Jurkat, Clone E6-1 (cell line): ENCODE measurements around the gene SMARCA2.
A peak's percentile ranks its signal among the peaks of the same experiment; 100 is the strongest.

Experiments
- DNase-seq: peaks from one replicate; pipeline ENCODE4 v3.0.0-alpha.2; 2011; ENCODE audit warnings: low read depth, low spot score
- H3K4me3 ChIP-seq: 2 replicates; pipeline ENCODE4 v1.5.1; 2011; ENCODE audit warnings: mild to moderate bottlenecking, low read length, control low read depth, moderate library complexity

The SMARCA2 gene

DNA sequence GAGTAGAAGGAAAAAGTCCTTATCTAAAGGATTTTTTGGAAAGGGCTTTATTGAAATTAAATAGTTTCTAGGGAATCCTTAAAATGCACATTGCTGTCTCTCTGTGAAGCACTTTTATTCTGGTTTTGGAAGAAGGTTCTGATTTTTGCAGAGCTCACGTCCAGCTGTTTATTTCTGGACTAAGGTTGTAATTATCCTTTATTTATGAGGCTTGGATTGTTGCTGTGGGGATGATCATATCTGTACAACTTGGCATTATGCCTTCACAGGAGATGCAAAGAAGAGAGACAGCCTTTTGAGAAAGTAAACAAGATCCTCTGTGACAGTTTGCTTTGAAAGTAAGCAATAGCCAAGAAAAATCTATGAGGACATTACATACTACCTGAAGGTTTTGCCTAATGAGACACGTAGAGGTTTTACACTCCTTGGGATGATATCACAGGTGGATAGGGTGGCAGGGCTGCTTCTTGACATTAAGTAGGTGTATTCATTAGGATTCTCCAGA lies 14.6 kb downstream of the SMARCA2 start:
- no peak overlapping the region for H3K4me3 ChIP-seq
- DNase-seq, result no peak

DNA sequence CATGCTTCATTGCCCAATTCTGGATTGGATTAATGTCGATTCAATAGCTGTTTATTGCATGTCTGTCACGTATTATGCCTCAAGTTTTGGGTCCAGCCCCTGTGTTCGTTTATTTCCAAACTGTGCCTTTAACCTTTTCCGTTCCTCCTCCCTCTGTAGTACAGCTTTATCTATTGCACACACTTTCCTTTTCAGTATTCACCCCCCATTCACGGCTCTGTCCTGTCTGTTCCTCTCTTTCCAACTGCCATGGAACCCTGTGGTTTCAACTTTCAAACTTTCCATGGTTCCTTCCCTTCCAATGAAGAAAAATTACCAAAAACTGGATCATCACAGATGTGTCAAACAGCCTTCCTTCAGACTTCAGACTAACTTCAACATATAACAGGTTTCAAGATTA lies 17.1 kb downstream of the SMARCA2 start:
- H3K4me3 ChIP-seq, result no peak overlapping the region
- DNase-seq, result no peak

DNA sequence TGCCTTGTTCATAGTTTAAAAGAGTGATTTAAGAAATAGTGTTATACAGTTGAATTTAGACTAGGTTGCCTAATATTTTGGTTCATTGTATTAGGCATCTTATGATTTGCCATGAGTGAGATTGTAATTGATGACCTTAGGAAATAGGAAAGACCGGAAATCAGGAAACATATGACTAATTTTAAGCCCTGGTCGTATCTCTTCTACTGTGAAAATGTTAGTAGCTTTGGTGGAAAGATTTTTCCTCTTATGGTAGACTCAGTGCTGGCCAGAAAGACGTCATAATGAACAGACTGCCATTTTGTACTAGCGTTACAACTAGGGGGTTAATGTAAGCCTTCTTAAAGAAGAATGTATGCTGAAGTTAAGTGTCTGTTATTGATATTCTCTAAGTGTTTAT lies 21.7 kb downstream of the SMARCA2 start:
- no peak overlapping the region for H3K4me3 ChIP-seq
- no peak for DNase-seq

DNA sequence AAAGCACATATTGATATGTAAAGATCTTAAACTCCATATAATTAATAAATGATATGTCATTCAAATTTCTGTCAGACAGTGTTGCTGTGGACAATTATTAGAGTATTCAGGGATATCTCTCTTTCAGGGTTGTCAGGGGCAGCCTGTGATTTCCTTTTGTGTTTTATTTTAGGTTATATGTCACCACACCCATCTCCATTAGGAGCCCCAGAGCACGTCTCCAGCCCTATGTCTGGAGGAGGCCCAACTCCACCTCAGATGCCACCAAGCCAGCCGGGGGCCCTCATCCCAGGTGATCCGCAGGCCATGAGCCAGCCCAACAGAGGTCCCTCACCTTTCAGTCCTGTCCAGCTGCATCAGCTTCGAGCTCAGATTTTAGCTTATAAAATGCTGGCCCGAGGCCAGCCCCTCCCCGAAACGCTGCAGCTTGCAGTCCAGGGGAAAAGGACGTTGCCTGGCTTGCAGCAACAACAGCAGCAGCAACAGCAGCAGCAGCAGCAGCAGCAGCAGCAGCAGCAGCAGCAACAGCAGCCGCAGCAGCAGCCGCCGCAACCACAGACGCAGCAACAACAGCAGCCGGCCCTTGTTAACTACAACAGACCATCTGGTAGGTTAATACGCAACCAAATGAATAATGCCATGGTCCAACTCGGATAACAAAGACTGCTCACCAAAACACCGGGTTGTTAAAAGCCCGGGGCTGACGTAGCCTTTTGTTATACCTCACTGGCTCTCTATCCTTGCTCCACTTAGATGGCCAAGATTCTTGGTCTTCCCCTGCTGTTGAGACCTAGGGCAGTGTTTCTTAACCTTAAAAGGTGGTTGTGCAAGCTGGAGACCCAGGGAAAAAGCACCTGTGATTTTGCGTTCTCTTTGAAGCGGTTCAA lies 24.4 kb downstream of the SMARCA2 start:
- no peak for DNase-seq
- no peak overlapping the region for H3K4me3 ChIP-seq

DNA sequence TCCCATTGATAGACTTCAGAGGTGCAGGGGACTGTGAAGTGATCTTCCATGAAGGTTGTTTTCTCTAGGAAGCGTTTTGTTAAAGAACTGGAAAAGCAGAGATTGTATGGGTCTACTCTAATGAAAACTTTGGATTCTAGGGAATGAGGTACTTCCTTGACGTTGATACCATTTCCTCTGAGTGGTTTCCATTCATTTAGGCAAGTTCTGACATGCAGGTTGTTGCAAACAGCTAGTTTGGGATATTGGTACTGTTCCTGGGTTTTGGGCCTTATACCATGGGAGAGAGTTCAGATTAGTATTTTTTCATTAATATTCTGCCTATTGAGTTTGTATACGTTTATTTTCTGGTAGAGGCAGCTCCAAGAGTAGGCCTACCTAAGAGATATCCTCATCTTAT lies 25.7 kb downstream of the SMARCA2 start:
- no peak overlapping the region for H3K4me3 ChIP-seq
- DNase-seq, result no peak

DNA sequence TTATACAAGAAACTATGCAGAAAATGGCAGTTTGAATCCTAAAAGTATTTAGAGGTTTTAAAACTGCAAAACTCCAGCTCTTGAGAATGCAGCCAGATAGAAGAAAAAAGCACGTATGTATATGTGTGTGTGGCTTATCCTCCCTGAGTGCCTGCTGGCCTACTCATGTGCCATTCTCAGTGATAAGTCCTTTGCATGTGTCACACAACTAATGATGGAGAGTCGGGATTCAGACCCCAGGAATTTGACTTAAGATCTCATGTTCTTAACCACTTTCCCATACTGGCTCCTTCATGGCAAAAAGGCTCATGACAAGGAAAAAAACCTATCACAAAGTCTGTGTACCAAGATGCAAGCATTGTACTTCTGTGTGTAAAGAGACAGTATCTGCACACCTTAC lies 26.6 kb downstream of the SMARCA2 start:
- DNase-seq, result no peak

DNA sequence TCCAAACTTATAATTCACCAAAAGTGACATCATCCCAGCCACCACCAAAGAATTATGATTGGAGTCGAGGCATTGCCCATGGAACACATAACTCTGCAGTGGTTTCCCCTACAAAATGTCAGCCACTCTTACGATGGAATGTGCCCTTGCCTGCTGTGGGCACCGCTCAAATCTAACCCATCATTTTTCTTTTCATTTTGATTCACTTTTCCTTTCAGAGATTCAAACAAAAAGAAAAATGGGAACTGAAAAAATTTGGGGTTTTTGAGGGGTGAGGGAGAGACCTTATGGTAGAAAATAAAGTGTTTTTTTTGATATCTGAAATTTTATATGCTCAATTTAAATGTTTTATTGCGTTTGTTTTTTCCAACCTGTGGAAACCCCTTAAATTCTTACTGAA lies 28.1 kb downstream of the SMARCA2 start:
- no peak for DNase-seq
- H3K4me3 ChIP-seq, result no peak overlapping the region

More for the DNA sequence above, 26.6 kb downstream of the SMARCA2 start:
- no peak overlapping the region for H3K4me3 ChIP-seq

DNA sequence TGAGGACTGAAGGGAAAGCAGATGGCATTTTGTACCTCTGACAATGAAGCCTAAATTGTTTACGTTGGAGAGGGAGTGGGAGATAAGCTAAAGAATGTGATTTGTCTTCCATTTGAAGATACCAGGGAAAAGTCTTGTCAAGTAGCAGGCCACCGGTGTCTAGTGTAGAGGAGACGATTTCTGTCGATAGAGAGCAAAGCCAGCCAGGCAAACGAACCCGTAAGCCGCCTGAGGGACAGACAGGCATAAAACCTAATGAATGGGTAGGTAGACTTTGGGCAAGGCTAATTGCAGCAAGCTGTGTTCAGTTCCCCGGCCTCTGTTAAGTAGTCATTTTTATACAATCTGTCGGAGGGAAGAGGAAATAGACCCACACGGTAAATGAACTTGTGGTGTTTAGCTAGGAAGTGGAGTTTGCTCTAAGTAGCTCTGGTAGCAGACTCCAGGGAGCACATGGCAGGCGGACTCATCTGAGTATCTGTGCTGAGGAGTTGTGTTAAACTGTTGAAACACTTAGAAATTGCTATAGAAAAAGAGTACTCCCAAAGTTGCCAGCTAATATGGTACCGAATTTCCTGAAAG lies 28.8 kb downstream of the SMARCA2 start:
- DNase-seq, result no peak

DNA sequence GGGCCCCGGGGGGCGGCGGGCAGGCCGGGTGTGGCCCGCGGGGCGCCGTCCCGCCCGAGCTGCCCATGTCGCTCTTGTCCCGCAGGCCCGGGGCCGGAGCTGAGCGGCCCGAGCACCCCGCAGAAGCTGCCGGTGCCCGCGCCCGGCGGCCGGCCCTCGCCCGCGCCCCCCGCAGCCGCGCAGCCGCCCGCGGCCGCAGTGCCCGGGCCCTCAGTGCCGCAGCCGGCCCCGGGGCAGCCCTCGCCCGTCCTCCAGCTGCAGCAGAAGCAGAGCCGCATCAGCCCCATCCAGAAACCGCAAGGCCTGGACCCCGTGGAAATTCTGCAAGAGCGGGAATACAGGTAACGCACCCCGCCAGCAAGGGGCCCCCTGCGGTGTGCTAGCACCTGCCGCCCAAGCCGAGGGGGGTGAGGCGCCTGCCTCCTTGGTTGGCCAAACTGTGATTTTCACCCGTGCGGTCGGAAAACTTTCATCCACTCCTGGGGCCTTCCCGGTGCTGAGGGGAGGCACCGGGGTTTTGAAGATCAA lies 32.1 kb downstream of the SMARCA2 start:
- H3K4me3 ChIP-seq, result no peak overlapping the region
- DNase-seq, result no peak

More for the DNA sequence above, 28.8 kb downstream of the SMARCA2 start:
- no peak overlapping the region for H3K4me3 ChIP-seq

DNA sequence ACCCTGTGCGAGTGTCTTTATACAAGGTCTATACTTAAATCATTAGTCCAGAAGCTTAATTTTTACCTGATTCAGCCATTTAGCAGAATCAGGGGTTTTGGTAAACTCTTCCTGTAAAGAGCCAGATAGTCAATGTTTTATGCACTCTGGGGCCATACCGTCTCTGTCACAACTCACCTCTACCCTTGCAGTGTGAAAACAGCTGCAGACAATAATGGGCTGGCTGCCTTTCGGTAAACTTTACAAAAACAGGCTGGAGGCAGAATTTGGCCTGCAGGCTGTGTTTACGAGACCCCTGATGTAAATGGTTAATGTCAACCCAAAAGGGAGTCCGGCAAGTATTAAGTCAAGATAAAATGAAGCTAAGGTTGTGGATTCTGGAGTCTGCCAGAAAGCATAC lies 32.8 kb downstream of the SMARCA2 start:
- DNase-seq, result no peak
- no peak overlapping the region for H3K4me3 ChIP-seq

DNA sequence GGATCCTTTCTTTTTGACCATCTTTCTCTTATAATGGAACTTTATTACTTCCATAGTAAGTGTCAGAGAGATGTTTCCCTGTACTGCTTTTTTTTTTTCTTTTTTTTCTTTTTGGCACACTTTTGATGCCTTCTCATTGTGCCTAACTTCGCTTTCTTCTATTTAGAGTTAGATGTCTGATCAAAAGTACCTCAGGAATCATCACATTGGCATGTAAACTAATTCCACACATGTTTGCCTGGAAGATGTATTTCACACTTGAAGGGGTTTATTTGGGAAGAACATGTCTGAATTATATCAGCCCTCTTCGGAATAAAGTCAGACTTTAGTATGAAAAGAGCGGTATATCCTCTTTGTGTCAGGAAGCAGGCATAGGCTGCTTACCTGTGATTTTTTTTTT lies 35.1 kb downstream of the SMARCA2 start:
- H3K4me3 ChIP-seq, result no peak overlapping the region

DNA sequence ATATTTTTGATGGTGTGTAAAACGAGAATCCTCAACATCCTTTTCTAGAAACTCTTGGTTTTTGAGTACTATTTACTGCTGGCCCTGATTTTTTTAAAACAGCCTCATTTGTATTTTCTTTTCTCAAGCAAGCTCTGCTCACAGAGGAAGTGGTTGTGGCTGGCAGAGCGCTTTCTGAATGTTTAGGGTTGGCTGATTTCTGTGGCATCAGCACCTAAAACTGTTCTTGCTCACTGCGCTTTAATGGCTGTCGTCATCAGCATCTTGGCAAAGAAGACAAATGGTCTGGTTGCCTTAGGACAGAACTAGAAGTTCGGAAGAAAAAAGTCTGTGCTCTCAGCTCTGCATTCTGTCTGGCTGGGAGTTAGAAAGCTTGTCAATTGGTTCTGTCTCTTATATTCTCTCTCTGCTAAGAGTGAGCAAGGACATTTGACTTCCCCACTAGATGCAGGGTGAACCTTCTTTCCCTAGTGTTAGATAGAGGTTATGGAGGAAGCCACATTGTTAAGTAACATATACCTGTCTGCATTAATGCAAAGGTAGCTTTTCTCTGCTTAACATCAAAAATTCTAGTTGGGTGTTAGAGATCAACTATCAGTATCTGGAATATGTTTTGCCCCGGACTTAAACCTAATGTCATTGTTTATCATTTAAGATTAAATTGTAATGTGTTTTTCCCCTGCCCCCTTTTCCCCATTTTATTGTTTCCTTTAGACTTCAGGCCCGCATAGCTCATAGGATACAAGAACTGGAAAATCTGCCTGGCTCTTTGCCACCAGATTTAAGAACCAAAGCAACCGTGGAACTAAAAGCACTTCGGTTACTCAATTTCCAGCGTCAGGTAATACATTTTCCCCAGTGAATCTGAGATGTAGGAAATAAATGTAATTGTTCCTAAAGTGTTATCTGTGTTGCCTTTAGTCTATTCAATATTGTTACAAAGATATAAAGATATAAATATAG lies 39.0 kb downstream of the SMARCA2 start:
- DNase-seq, result peak; percentile 89
- H3K4me3 ChIP-seq, result peak overlapping the region; percentile 30

More for the DNA sequence above, 35.1 kb downstream of the SMARCA2 start:
- DNase-seq, result no peak

DNA sequence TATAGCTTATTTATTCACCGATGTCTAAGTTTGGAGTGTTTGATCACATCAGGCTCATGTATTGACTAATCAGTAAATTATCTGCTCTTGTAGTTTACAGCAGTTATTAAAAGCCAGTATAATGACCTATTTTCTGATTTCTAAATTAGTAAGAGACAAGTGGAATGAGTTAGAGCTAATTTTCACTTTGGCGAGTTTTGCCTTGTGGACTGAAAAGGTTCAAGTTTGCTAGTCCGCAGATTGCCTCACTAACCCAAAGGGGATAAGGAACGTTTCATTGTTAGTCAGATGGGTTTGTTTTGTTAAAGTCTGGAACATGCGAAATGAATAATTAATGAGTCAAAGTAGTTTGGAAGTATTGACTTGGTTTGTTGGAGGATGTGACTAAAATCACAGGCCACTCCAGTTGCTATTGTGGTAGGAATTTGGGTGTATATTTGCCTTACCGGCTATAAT lies 40.1 kb downstream of the SMARCA2 start:
- H3K4me3 ChIP-seq, result no peak overlapping the region
- DNase-seq, result no peak

DNA sequence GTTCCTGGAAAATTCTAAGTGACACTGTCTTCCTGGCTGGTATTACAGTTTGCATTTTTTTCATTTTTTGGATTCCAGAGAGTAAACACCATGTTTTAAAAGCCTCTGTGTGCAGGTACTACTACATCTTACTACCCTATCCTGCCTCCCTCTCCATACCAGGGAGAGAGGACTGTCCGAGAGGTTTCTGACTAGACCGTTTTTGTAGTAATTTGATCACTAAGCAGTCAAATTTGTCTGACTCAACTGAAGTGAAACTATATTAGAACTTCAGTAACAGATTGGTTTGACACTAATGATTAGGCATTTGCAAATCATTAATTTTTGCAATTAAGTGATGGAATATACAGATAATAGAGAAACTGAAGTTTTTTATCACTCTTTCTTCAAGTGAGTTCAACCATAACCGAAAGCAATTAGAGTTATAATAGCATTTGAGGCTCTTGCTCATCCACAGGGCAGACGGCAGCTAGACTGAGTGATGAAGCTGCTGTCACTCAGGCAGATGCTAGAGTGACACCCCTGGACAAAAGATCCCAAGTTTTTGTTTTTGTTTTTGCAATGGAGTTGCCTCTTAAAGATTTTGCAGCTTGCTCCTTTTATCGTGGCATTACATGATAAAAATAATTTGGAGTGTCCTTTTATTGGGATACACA lies 44.3 kb downstream of the SMARCA2 start:
- DNase-seq, result no peak

DNA sequence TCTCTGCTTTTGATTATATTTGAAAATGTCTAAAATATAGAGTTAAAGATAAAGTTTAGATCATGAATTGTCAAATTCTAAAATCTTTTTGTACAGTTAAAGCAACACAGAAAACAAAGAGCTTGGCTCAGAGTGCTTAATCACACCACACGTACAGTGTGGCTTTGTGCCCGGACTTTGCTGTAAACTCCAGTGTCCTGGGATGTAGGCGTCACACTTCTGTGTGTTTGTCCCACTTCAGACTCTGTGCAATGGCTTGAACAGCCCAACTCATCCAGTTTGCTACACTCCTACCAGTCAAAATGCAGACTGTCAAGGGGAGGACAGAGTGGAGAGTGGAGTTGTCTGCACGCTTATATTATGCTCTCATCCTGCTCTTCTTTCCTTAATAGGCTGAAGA lies 45.3 kb downstream of the SMARCA2 start:
- no peak overlapping the region for H3K4me3 ChIP-seq
- DNase-seq, result no peak

More for the DNA sequence above, 44.3 kb downstream of the SMARCA2 start:
- H3K4me3 ChIP-seq, result no peak overlapping the region

DNA sequence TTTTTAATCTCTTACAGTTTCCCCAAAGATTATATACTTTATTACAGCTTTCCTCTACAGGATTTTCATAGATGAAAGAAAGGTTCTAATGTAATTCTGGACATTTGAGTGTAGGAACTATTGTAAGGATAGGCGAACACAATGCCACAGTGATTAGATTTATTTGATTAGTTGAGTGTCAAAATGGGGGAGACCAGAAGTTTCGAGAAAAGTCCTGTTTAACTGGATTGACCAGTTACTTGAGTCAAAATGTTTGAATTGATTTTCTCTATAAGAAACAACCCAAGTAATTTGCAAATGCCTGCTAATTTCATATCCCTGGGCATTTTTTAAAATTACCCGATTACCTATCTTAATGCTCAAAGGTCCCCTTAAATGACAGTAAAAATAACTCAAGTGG lies 50.6 kb downstream of the SMARCA2 start:
- H3K4me3 ChIP-seq, result no peak overlapping the region
- DNase-seq, result no peak

DNA sequence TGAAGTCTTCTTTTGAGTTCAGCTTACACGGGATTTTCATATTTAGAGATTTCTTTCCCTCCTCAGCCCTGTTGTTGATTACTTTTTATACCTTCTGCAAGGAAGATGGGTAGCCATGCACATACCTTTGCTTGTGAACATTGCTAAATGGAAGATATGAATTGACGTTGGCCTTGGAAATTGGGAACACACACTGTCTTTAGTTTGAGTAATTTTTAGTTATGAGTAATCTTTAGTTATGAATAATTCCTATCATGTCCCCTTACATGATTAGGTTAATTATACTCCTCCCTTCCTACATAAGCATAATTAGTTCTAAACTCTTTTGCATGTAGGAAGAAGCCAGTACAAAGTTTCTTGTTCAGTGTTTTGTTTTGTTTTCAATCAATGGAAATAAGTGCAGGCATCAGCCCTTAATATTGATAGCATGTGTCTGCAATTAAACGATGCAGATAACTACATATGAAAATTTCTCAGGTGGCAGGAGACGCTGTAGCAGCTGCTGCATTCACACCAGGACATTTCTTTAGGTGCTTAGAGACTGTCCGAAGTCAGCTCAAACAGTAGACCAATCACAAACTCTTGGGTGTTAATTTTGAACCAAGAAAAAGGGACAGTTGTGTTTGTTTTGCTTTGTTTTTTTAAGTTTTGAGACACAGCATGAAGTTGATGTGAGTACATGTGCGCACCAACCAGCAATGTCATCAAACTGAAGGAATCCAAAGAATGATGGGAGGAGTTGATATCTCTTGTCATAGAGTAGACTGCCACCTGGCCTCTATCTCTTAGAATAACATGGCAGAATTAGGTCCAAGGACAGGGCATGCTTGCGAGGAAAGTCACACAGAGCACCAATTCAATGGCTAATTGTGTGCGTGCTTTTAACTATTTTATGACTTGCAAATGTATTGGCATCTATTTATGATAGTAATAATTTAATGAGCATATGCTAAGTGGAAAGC lies 51.4 kb downstream of the SMARCA2 start:
- no peak overlapping the region for H3K4me3 ChIP-seq
- DNase-seq, result peak; percentile 17
